Upper lobe of left lung (tissue), 4 donors: Measurements from ENCODE around the gene IKZF3.

Experiments
- EP300 ChIP-seq, 4 donors: sonication (generic); formaldehyde crosslinking; IDR thresholded peaks; one replicate each; pipeline ENCODE4 v1.5.1; 2017; ENCODE audit warnings: antibody characterized with exemption in 4 of 4, control low read depth in 2 of 4
- POLR2A ChIP-seq, 4 donors: fragments of 450-650 bp; IDR thresholded peaks; one replicate each; pipeline ENCODE4 v1.5.1; 2016 to 2017; ENCODE audit warnings: antibody characterized with exemption in 4 of 4, mild to moderate bottlenecking in 2 of 4
- TF ChIP-seq, protein P1 (sequence below), 6 experiments: fragments of 450-650 bp in 4 of 6; fragments of 200-600 bp in 2 of 6; sonication (generic) in 2 of 6; IDR thresholded peaks; one replicate each; pipeline ENCODE4 v1.5.1; 2016 to 2019; ENCODE audit warnings: antibody characterized with exemption in 6 of 6

DNA sequence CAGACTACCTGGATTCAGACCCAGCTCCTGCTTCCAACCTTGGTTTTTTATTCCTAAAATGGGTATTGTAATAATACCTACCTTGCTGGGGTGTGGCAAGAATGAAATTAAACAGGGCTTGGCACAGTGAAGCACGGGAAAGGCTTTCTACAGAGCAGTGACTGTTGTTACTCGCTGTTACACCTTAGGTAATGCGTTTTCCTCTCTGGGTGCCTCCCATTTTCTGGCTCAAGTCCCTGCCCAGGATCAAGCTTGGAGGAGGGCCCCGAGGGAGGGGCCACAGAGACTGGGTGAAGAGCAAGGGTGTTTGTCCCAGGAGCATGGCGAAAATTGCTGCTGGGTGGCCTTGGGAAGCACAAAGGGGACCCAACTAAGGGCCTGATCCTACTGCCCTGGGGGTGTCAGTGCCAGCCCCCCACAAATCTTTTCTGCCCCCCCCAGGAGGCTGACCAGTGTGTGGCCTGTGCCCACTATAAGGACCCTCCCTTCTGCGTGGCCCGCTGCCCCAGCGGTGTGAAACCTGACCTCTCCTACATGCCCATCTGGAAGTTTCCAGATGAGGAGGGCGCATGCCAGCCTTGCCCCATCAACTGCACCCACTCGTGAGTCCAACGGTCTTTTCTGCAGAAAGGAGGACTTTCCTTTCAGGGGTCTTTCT is 147.1 kb downstream of the IKZF3 start:
- TF ChIP-seq POLR2A (IDR thresholded peaks at IDR 0.05) = no peak
- TF ChIP-seq, protein P1, sequence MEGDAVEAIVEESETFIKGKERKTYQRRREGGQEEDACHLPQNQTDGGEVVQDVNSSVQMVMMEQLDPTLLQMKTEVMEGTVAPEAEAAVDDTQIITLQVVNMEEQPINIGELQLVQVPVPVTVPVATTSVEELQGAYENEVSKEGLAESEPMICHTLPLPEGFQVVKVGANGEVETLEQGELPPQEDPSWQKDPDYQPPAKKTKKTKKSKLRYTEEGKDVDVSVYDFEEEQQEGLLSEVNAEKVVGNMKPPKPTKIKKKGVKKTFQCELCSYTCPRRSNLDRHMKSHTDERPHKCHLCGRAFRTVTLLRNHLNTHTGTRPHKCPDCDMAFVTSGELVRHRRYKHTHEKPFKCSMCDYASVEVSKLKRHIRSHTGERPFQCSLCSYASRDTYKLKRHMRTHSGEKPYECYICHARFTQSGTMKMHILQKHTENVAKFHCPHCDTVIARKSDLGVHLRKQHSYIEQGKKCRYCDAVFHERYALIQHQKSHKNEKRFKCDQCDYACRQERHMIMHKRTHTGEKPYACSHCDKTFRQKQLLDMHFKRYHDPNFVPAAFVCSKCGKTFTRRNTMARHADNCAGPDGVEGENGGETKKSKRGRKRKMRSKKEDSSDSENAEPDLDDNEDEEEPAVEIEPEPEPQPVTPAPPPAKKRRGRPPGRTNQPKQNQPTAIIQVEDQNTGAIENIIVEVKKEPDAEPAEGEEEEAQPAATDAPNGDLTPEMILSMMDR (IDR thresholded peaks at IDR 0.05) = no peak
- no peak for TF ChIP-seq EP300 (IDR thresholded peaks at IDR 0.05)
